ENCODE results near the gene GPATCH2L.

Gene GPATCH2L

DNA sequence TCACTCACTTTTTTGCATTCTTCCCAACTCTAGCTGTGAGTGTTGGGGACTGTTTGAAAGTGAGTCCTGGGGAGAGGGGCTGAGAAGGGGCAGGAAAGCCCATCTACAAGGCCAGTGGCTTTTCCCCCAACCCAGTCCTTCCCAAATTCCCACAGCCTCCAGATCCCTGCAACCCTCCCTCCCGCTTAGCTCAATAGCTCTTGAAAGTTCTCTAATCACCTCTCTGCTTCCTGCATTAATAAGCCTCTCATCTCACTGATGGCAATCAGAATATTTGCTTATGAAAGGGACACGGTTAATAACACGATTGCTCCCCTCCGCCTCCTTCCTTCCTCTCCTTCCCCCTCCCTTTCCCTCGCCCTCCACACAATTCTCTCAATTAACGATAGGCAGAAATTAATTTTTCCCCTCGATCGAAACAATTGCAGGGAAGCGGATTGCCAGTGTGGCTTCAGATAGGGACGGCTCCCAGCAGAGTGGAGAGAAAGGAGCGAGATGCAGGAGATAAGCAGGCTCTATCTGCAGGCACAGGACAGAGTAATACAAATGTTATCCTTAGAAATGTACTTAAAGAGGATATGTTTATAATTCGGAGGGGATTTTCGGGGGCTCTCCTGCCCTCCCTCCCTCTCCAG lies 15.1 kb upstream of the GPATCH2L start:
- DNase-seq (ENCODE audit: low read depth), result no peak

DNA sequence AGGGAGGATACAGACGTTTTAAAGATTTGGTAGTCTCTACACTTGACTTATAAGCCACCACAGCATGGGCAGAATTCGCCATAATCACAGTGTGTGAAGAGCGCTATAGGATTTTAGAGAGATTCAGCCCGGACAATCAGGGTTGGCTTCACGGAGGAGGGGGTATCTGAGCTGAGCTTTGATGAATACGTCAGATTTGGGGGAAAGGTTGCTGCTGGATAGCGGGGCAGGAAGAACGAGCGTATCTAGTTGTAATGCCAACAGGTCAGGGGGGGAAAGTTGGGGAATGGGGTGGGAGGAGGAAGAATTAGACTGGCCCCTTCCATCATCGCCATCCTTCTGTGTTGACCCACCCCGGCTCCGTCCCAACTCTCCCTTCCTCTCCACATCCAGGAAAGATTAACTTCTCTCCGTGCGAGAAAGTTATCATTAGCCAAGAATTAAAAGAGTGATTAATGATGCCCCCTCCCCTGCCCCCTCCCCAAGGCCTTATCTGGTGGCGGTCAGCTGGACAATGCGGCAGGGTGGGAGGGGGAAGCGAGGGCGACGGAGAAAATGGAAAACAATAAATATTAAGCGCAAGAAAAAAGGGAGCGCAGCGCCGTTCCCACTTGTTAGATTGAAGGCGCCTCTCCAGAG lies 13.5 kb upstream of the GPATCH2L start:
- no peak for DNase-seq (ENCODE audit: low read depth)

DNA sequence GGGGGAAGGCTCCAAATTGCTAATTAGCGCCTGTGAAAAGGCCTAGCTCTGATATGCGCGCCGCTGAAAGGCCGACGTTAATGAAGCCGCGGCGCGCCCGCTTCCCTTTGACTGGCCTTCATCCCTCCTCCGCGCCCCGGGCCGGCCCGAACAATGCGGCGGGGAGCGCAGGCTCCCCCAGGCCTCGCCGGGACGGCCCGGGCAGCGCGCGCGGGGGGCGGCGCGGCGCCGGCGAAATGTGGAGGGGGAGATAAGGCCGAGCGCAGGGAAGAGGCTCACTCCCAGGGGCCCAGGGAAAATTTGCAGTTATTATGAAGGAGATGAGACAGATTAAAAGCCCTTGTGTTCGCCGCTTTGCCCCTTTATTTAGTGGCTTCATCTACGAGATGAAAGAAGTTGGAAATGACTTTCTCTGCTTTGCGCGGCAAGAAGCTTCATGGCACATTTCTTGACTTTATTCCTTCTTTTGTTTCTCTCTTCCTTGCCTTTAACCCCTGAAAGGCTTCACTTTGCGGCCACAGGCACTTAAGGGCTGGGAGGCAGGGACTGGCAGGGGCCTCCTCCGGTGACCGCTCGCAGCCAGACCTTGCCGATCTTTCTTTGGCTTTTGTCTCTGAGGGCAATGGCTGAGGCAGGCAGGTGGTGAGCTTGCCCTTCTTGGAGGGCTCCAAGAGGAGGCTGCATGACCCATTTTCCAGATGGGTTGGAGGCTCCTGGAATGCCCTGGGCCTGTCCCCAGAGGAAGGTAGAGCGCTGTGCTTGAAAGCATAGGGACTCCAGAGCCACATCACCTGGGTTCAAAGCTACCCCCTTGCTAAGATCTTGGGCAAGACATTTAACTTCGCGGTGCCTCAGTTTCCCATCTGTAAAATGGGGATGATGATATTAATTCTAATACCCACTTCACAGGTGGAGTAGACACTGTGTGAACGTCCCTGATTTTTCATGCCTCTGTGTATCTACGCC lies 12.7 kb upstream of the GPATCH2L start:
- DNase-seq (ENCODE audit: low read depth), result no peak

DNA sequence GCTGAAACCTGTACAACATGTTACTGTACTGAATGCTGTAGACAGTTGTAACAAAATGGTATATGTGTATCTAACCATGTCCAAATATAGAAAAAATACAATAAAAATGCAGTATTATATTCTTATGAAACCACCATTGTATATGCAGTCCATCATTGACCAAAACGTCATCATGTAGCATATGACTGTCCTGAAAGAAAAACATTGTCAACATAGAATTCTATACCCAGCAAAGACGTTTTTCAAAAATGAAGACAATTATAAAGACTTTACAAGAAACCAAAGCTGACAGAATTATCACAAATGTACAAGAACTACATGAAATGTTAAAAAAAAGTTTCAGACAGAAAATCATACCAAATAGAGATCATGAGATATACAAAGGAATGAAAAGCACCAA lies 8.1 kb upstream of the GPATCH2L start:
- no peak for DNase-seq (ENCODE audit: low read depth)

DNA sequence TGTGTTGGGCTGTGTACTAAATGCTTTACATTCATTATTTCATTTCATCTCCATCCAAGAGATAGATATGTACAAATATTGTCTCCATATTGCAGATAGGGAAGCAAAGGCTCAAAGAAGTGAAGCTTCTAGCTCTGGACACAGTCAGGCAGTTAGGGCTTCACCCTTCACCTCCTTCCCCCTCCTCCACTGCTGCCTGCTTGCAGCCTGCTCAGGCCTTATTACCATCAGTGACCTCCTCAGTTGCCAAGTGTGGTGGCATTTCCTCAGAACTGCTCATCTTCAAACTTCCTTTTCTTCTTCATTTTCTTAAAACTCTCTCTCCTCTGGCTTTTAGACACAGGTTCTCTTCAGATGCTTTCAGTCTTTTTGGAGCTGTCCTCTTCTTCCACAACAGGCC lies 4.7 kb upstream of the GPATCH2L start:
- no peak for DNase-seq (ENCODE audit: low read depth)

DNA sequence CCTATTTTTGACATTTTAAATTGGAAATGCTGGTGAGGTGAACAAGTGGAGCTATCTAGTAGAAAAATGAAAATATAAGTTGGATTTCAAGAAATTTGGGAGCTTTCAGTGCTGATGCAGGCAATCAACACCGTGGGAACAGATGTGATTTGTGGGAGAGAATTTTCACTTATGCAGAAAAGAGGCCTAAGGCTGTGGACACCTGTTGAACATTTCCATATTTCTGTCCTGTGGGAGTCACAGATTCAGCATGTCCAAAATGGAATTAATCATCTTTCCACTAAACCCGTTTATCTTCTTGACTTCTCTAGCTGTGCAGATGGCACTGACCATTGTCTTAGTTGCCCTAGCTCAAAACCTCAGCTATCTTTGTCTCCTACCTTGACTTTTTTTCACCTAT lies 2.5 kb upstream of the GPATCH2L start:
- DNase-seq (ENCODE audit: low read depth), result no peak

DNA sequence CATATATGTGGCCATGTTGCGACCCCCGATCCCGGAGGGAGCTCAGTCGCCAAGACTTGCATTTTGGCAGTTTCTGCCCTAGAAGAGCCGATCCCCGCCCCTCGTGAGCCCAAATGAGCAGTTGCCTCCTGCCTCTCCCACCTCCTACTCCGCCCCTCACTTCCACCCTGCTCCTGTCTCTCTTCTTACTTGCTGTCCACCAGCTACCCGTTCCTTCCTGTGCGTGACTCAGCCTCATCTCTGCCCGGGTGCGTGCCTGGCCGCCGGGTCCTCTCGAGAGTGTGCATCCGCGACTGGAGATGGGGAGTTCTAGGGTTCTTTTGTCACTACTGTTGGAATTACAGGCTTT lies 585 bp downstream of the GPATCH2L start:
- DNase-seq (ENCODE audit: low read depth), result peak; percentile 75

DNA sequence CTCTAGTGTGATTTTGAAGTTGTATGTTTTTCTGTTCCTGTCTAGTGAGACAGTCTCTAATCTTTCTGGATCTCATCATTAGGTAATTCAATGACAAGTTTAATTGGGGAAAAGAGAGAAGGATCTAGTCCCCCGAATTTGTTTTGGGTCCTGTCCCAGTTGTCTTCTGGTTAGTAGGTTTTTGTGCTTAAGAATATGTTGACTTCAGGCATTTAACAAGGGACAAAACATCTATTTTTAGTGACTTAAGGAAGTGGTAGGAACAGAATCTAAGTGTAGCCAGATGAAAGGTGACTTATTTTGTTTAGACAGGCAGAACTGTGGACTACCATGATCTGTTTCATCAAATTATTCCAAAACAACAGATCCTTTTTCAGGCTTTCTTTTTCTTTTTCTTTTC lies 2.2 kb downstream of the GPATCH2L start:
- DNase-seq (ENCODE audit: low read depth), result no peak

DNA sequence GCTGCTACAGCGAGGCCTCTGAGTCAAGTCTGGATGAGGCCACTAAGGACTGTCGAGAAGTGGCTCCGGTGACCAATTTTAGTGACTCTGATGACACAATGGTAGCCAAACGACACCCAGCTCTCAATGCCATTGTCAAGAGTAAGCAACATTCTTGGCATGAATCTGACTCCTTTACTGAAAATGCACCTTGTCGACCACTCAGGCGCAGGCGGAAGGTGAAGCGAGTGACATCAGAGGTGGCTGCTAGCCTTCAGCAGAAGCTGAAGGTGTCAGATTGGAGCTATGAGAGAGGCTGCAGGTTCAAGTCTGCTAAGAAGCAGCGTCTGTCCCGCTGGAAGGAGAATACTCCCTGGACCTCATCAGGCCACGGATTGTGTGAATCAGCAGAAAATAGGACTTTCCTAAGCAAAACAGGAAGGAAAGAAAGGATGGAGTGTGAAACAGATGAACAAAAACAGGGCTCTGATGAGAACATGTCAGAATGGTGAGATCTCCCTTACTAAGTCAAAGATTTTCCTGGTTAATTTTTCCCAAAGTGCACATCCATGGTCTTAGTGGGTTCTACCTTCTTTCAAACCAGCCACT lies 2.9 kb downstream of the GPATCH2L start:
- DNase-seq (ENCODE audit: low read depth), result no peak

DNA sequence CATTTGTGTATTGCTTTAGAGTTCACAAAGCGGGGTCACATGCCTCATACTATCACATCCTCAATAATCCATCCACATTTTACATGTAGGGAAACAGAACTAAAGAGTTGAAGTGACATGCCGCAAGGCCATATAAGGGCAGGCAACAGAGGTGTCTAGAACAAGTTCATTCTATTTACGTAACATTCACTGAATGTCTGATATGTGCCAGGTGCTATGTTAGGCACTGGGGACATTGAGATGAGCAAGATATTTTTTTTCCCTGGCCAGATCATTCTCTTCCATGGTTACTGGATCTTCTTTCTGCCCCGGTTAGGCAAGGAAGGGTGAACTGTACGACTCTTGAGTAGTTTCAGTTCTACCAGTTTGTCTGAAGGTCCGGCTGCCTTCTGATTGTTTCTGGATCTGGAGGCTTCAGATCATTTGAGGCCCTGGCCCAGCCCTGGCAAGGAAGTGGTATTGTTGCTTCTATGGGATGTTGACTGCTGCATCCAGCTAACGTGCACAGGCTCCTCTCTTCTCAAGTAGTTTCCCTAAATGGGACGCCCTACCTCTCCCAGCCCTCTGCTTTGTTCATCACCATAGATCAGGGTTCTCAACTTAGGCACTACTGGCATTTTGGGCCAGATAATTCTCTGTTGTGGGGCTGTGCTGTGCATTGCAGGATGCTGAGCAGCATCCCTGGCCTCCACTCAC lies 12.1 kb downstream of the GPATCH2L start:
- DNase-seq (ENCODE audit: low read depth), result no peak

DNA sequence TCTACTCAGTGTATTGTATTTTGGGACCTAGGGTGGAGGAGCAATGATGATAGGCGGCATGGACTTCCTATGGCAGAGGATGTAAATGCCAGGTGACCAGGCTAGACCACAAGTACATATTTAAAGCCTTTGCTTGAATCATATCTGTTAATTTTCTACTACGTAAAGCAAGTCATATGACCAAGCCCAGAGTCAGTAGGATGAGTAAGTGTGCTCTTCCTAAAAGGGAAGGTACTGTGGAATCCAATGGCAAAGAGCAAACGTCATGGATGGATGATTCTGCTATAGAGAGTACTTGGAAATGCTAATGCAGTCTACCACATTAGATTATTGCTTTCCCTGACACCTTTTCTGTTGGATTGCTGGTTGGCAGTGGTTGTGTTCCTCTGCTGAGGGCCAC lies 16.8 kb downstream of the GPATCH2L start:
- DNase-seq (ENCODE audit: low read depth), result no peak

DNA sequence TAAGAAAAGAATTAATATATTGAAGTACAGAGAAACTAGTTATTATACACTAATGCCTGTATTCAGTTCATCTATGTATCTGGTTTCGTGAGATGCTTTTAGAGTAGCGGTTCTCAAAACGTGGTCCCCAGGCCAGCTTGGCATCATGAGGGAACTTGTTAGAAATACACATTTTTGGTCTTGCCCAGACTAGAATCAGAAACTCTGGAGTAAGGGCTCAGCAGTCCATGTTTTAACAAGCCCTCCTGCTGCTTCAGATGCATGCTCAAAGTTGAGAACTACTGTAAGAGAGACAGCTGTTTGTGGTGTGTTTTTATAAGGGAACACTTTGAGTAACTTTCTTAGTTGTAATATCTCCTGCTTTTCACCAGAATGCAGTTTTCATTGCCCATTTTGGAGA lies 18.1 kb downstream of the GPATCH2L start:
- no peak for DNase-seq (ENCODE audit: low read depth)

DNA sequence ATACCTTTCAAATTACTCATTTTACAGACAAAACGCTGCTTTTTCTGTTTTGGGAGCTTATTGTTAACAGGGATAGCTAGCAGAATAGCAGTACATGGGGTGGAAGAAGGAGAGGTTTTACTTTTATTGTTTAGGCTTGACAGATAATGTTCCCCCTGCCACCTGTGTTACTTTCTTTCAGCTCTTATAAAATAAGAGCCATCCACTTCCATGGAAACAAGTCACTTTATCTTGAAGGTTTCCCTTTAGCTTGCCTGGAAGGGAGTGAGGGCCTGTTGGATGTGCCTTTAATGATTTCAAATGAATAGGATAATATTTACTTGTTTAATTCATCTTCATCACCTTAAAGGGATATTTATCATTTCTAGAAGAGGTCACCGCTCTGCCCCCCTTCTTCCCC lies 23.3 kb downstream of the GPATCH2L start:
- DNase-seq (ENCODE audit: low read depth), result no peak

DNA sequence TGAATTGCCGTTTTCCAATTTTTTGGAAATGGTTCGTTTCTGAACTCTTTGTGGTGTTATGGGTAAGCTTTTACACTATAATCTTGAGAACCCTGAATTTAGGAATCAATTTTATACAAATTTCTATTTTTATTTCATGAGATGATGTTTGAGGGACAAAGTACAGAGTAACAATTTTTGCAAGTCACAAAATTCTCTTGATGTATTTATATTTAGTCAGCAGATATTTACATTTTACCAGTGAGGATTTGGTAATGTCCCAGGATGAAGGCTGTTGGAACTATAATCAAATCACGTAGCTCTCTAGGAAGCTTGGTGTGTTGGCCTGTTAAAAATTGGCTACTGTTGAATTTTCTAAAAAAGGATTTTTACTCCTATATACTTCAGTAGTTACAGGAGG lies 24.2 kb downstream of the GPATCH2L start:
- DNase-seq (ENCODE audit: low read depth), result no peak

DNA sequence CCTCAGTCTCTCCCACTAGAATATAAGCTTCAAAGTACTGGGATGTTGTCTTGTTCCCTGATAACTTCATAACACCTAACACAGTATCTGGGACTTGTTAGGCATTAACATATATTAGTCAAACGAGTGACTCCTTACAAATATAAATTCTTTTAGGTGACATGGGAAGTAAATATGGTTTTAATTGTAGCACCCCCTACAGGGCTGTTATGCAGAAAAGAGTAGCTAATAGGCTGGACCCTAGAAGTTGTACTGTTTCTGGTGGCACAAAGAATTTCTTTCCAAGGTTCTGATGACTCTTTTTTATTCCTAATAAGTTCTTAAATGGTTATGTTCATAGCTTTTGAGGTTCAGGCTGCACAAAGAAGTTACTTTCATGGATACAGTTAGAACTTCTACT lies 29.8 kb downstream of the GPATCH2L start:
- DNase-seq (ENCODE audit: low read depth), result no peak

DNA sequence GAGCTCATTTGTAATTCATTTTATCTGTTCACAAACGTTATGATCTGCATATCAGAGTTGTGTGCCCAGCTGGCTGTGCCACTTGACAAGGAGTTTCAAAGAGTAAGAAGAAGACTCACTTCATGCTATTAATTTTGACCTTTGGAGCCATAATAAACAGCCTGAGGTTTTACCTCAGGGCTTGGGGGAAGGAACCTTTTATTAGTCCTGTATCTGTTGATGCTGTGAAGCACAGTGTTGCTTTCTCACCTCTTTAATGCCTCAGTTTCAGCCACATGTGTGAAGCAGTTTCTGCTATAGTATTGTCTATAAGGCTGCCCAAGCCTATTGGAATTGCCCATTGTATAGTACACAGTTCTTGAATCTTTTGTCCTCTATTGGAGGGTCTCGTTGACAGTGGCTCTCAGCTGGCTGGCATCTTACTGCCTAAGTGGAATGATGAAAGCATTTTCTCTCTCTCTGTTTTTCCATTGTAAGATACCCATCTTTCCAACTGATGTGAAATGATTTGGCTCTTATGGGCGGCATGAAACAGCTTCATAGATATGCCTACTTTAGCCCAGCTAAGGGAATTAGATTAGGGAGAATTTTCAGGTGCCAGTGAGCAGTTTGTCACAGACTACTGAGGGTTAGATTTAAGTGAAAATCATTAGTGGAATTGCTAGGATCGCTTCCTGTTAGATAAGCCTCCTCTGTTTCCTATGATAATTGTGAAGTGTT lies 34.7 kb downstream of the GPATCH2L start:
- DNase-seq (ENCODE audit: low read depth), result no peak

DNA sequence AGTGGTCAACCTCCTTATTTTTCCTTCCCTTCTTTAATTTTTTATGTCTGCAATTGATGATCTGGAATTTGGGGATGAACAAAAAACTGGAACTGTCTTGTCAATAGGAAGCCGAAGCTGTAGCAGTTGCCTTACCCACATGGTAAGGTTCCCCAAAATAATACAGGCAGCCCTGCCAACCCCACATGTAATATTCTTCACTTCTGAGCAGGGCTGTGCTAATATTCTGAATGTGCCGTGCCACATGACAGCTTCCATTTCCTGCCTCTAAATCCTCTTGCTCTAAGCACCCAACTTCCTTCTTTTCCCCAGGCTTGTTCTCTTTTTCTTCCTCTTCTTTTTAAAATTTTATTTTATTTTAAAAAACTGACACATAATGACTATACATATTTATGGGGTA lies 39.6 kb downstream of the GPATCH2L start:
- no peak for DNase-seq (ENCODE audit: low read depth)

DNA sequence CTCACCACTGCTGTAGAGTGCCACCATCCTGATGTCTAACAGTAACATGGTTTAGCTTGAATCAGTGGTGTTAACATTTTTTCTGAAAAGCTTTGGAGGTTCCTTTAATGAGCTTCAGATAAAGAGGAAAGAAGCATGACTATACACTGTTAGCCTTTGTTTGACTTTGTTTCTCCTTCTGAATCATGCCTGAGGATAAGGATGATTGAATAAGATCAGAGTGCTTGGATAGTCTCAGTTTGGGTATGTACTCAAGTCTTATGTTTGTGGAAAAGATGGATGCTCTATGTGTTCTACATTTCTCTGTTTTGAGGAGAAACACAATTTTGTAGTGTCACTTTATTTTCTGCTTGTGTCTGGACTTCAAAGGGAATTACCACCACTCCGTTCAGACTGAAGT lies 42.0 kb downstream of the GPATCH2L start:
- no peak for DNase-seq (ENCODE audit: low read depth)

DNA sequence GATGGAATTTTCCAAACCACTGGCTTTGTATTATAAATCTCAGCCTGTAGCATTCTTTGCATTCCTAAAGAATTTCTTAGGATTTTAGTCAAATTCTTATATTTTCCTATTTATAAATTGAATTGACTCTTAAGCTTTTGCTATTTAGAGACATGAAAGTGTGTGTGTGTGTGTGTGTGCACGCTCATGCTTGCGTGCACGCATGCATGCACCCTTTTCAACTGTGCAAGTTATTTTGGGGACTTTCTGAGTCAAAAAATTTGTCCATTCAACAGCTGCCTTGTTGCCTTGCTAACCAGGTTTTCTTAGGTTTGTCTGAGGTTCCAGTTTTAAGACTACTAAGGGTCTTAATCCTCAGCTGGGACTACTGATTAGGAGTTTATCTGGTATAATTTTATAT lies 42.6 kb downstream of the GPATCH2L start:
- DNase-seq (ENCODE audit: low read depth), result no peak

DNA sequence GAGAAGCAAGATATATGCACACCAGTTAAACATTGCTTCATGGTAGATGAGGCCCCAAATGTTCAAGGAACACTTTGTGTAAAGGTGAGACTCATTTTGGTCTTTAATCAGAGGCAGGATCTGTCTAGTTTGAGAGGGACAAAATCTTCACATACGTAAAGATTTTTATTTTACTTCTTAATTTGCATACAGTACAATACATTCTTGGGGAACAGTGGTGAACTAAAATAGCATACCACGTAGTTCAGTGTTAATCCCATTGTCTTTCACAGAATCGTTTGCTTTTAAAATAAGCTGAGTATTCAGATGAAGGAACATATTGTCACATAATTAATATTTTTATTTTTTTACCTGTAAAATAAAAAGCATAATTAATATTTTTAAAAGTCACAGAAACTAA lies 43.3 kb downstream of the GPATCH2L start:
- no peak for DNase-seq (ENCODE audit: low read depth)

DNA sequence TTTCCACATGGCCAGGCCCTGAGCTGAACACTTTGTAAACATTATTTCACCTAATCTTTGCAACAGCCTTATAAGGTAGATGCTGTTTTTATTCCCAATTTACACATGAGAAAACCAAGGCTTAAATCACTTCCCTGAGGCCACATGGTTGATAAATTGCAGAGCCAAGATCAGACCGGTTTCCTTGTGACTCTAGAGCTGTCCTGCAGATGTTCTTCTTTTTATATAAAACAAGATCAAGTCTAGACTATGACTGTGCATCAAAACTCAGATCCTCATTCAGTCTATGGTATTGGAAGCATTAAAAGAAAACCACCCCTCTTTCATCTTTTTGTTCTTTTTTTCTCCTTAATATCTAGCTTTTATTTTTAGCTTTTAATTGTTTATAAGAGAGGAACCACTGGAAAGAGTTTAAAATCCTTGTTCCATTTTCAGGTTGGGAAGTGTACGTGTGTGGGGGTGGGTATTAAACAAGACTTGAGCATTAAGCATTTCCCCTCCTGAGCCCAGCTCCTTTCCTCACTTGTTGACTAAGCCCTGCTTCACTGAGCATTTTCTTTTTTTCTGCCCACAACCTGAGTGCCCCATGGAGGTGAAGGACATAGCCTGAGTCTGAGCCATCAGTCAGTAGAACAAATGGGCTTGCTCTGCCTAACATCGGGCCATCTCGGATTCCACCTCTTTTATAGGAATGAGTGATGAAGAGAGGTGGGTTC lies 45.4 kb downstream of the GPATCH2L start:
- DNase-seq (ENCODE audit: low read depth), result no peak

Measured in activated gamma-delta T cell treated with anti-CD3 and anti-CD28 coated beads, Interleukin-2, amount 50 U/mL, for 16 hours (primary cell).